KOPT-K1 (cell line): ENCODE measurements around the gene NCAM1.

Source experiments
- H3K27ac ChIP-seq: fragments of 200-600 bp; sonication (generic); 2 replicates; pipeline ENCODE4 v1.5.1; 2016; ENCODE audit warnings: antibody characterized with exemption, mild to moderate bottlenecking, low read depth, low read length; ENCODE audit not compliant: poor library complexity, severe bottlenecking
- H3K36me3 ChIP-seq: fragments of 200-600 bp; sonication (generic); 2 replicates; pipeline ENCODE4 v1.5.1; 2017; ENCODE audit warnings: antibody characterized with exemption, mild to moderate bottlenecking, low read length, moderate library complexity; ENCODE audit not compliant: insufficient read depth
- H3K9me3 ChIP-seq: fragments of 200-600 bp; sonication (generic); 2 replicates; pipeline ENCODE4 v1.5.1; 2017; ENCODE audit warnings: antibody characterized with exemption, low read length, mild to moderate bottlenecking; ENCODE audit not compliant: insufficient read depth, poor library complexity, severe bottlenecking

NCAM1 gene

DNA sequence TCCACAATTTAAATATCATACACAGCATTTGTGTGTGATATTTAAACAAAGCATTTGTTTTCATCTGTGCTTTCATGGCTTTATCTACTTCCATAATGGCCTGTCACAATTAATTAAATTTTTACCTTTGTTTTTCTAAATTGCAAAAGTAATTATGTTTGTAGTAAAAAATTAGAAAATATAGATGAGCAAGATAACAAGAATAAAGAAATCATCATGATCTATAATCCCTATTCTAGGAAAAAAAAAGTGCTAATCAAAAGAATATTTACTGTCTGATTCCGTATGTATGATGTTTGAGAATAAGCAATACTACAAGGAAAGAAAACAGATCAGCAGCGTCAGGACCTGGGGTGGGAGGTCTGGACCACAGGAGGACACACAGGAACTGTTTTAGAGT, 149.9 kb downstream of the NCAM1 start:
- no peaks in the 10 kb centered on the region for H3K36me3 ChIP-seq
- H3K27ac ChIP-seq = no peak overlapping the region
- H3K9me3 ChIP-seq = no peaks in the 10 kb centered on the region

DNA sequence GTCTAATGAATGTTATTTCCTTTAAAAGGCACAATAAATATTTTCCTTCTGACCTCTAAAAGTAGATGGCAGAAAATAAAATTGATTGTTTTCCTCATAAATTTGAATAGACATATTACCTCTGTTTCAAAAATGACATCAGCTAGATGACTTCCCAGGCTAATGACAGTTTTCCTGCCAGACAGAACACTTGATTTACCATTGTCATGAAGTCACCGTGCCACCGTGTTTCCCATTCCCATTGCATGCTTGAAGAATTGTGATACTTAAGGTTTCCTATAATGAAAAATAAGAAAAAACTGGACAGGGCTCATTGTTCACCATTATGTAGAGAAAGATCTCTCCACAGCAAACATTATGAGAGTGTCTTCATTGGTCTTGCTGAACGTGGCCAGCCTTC, 151.1 kb downstream of the NCAM1 start:
- Histone ChIP-seq H3K36me3 (no peaks in the 10 kb centered on the region), H3K27ac (no peak overlapping the region), H3K9me3 (no peaks in the 10 kb centered on the region)

DNA sequence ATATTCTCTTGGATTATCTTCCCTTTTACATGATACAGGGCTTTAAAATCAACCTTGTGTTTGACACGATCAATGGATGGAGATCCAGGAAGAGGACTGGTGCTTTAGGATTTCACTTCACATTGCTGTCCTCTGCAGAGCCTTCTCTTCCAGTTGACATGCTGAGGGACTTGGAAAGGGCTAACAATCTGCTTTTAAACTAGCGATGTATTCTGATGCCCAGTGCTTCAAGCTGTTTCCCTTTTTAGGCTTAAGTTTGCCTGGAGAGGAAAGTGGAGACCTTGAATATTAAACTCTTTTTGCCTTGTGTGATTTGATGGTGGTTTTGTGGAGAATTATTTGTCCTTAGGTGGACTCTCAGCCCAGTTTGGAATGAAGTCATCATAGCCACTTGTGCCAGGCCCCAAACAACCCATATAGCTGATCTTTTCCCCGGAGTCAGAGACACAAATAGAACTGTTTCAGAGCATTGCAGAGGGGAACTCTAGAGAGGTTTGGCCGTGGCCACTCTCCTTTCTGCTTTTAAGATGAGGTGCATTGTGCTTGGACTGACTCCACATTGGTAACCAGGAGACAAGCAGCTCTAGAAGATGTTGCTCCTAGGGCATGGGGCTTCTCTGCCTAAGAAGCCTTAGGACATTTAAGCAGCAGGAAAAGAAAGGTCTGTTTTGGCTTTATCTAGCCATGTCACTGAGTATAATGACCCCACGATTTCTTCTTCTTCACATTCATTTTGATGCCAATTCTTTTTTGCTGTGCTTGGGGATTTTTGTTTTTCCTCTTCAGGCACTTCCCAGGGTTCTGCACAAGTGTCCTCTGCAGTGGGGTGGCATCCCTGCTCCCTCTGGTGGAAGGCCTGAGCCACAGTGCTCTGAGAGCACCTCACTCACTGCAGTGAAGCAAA, 152.8 kb downstream of the NCAM1 start:
- Histone ChIP-seq H3K27ac (no peak overlapping the region), H3K9me3 (no peaks in the 10 kb centered on the region), H3K36me3 (no peaks in the 10 kb centered on the region)

DNA sequence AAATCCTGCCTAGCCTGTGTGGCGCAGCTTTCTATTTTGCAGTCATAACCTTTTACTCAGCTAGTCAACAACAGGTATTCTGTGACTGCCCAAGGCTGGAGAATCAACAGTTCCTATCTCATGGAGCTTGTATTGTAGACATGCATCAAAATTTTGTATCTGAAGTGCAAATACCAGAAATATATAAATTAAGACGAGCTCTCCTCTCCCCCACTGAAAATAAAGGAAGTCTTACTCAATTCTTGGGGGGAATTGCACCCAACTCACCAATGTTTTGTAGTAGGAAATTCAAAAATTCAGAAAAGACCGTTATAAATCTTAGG, 153.4 kb downstream of the NCAM1 start:
- Histone ChIP-seq H3K36me3 (no peaks in the 10 kb centered on the region), H3K9me3 (no peaks in the 10 kb centered on the region), H3K27ac (no peak overlapping the region)

DNA sequence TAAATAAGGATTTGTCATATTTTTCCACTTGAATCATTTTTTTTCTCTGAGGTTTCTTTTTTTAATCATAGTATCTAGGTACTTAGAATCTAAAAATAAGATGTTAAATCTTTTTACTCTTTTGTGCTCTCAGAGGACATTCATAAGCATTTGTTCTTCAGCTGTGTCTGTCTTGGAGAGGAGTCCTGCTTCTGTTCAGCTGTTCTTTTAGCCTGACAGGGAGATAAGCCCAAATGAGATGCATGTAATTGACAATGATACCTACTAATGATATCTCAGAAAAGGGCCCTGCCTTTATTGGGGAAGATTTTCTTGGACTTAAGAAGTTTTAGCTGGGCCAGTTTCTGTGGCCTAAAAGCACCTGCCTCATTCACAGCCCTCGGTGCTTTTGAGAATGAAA, 156.9 kb downstream of the NCAM1 start:
- Histone ChIP-seq H3K9me3 (no peaks in the 10 kb centered on the region), H3K27ac (no peak overlapping the region), H3K36me3 (no peaks in the 10 kb centered on the region)

DNA sequence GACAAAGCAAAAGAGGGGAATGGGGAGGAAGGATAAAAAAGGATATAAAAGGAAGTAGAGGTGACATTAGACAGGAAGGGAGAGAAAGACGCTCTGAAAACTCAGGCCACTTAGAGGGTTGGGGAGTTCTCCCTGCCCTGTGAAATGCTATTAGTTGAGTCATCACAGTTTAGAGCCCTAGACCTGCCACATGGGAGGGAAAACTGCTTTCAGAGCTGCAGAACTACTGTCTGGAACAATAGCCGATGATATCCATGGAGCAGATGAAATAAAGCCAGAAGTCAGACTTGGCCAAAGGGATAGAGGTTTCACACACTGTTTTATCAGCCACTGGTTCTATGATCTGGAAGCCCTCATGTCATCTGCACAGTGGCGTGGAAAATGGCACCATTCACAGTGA, 157.9 kb downstream of the NCAM1 start:
- no peaks in the 10 kb centered on the region for H3K9me3 ChIP-seq
- H3K27ac ChIP-seq = no peak overlapping the region
- H3K36me3 ChIP-seq = no peaks in the 10 kb centered on the region

DNA sequence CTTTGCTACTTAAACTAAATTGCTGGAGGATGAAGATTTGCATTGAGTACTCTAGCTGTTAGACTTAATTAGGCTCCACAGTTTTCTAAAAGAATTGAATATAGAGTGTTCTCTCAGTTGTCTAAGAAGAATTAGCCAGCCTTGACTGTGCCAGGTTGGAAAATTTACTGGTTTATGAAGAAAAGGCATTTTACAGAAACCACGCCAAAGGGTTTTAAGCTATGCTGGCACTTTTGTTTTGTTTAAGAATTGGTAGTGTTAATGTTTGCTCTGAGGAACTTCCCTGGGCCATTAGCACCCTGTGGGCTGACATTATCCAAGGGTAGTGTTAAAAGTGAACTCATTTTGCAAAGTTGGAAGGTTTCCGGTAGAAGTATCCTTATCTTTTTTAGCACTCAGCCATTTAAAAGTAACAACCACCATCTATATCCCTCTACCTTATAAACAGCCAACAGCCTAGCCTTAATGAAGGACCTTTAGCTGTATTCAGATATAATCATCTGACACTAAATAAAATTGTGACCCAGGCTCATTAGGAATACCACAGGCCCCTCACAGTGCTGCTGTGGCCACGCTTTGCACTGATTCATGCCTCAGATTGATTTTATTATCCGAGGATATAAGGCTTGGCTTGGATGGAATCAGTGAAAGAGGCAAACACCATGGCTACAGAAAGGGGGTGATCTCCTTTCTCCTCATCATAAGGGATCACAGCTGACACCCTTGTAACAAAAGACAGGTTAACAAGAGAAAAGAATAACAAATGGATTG, 158.9 kb downstream of the NCAM1 start:
- Histone ChIP-seq H3K9me3 (no peaks in the 10 kb centered on the region), H3K27ac (no peak overlapping the region), H3K36me3 (no peaks in the 10 kb centered on the region)

DNA sequence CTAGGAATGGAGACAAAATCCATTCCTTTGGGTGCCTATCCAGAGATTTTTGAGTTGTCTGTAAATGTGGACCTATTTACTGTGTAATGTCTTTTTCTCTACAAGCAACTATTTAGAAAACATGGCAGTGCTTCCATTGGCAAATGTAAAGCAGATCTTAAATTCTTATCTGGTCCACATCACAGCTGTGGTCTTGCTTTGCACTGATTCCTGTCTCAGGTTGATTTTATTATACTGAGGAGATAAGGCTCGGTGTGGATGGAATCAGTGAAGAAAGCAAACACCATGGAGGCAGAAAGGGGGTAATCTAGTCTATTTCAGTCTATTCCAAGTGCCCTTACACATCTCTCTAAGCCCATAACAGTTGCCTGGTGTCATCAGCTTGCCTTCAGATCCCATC, 160.5 kb downstream of the NCAM1 start:
- Histone ChIP-seq H3K9me3 (no peaks in the 10 kb centered on the region), H3K36me3 (no peaks in the 10 kb centered on the region), H3K27ac (no peak overlapping the region)

DNA sequence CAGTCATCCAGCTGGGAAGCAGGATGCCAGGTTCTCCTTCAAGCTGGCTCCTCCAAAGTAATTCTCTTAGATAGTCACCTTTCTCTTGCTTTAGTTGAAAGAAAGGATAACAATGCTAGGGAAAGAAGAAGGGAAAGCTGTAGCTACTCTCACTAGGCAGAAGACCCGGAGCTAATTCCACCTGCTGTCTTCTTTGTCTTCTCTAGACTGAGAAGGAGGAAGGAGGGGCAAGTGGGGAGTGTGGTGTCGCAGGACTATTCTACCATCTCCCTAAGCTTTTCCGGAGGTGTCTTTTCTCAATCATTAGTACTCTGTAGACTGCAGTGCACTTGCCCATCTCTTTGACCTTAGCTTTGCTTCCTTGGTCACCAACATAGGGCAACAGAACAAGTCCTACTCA, 162.8 kb downstream of the NCAM1 start:
- Histone ChIP-seq H3K27ac (no peak overlapping the region), H3K9me3 (no peaks in the 10 kb centered on the region), H3K36me3 (no peaks in the 10 kb centered on the region)

DNA sequence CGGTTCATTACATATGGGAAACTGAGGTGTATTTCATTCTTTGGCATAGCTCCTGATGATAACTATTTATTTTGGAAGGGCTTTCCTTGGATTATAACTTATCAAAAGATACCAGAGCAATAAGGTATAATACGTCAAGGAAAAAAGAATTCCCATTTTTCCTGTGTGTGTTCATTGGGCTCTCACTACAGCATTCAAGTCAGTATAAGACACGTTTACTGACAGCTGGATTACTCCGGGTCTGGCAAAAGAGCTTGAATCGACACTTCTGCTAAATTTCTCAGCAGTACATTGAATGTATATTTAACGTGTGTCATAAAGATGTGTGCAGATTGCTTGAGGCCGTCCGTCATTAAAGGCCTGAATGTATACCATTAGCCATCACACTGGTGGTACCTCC, 163.4 kb downstream of the NCAM1 start:
- Histone ChIP-seq H3K36me3 (no peaks in the 10 kb centered on the region), H3K9me3 (no peaks in the 10 kb centered on the region), H3K27ac (no peak overlapping the region)

DNA sequence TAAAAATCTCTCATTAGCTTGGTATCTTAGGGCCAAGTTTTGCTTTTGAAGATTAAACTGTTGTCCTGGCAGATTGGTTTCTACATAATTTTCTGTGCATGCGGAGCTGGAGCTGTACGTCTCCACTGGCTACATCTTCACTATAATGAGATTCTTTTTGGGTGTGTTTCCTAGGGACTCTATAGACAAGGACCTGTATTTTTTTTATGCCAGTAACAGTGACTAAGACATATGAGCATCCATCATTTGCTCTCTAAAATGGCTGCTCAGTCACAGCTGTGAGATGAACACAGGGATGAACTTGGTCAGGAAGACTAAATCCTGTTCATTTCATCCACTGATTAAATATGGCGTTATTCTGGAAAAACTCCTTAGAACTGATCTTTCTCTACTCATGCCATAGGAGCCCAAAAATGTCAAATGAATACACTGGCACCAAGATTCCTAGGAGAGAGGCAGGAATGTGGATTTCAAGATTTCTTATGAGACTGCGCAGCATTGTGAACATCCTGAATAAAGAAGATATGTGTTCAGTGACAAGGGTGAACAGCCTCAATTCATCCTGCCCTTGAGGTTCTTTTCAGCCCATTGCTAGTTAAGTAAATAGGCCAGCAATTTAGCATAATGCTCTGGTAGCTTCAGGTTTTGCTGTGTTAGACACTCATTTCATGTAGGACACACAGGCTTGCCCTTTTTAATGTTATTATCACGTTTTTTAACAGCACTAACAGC, 168.2 kb downstream of the NCAM1 start:
- H3K9me3 ChIP-seq = no peaks in the 10 kb centered on the region
- no peak overlapping the region for H3K27ac ChIP-seq
- no peaks in the 10 kb centered on the region for H3K36me3 ChIP-seq

DNA sequence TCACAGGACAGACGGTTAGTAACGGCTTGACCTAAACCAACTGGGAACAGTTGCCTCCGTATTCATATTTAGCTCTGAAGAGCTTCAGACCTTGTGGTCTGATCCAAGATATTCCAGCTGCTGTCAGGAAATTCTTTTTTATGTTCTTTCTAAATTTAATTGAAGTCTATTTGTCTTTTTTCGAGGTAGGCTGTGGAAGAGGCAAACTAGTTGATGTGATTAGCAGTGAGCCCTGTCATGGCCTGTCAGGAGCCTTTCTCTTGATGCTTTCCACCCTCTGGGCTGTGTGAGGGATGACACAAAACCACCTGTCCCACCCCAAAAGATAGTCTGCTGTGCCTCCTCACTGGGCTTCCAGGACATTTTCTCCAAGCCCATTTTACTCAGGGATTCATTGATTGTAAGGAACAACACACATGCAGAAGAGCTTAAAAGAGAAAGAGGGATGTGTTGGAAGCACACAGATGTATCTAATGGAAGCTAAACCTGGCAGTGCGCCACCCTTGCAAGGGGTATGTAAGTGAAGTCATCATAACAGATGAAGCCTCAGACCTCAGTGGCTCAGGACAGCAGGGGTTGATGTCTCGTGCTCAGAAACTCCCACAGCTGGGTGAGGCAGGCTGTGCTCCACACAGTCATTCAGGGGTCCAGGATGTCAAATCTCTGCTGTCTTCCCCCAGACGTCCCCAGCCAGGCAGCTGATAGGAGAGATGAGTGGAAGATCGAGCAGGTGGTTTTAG, 170.0 kb downstream of the NCAM1 start:
- Histone ChIP-seq H3K9me3 (no peaks in the 10 kb centered on the region), H3K36me3 (no peaks in the 10 kb centered on the region), H3K27ac (no peak overlapping the region)

DNA sequence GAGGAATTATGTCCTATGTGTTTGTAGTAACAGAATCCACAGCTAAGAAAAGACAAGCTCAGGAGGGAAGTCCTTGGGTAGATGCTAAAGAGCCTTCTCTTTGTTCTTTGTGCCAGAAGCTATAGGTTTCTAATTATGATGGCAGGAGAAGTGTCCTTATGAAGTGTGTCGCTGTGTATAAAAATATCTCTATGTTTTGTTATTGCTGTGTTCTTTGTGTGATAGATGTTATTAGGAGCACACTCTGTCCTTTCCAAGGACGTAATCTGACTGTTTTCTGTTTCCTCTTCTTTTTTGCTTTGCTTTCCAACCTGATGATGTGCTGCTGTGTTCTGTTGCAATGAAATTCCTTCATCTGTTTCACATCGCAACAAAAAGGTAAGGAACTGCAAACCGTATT, 171.9 kb downstream of the NCAM1 start:
- Histone ChIP-seq H3K36me3 (no peaks in the 10 kb centered on the region), H3K27ac (no peak overlapping the region), H3K9me3 (no peaks in the 10 kb centered on the region)

DNA sequence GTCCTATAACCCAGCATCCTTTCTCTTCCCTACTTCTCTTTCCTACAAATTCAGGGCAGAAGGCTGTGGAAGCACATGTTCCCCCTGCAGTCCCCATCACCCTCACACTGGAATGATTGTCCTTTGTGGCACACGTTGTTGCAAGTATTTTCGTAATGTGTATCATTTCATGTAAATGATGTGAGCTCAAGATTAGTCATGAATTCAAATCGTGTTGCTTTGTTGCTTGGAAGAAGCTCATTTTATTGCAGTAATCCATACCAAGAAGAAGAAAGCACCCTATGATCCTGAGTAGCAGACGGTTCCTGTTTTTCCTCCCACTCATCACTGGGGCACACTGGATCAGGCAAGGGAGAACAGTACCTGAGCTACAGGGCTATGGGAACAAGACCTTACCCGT, 173.4 kb downstream of the NCAM1 start:
- Histone ChIP-seq H3K36me3 (no peaks in the 10 kb centered on the region), H3K9me3 (no peaks in the 10 kb centered on the region), H3K27ac (no peak overlapping the region)
